ENCODE data around the gene RPL29. TPM values are rescaled to one million over a fixed set of nuclear protein-coding genes. Genes with fewer than 3 reads are reported as not detected.

Gene RPL29
- total and polyA plus RNA-seq, 2 donors (not counting 3 experiments of a cell fraction or from before 2014, with no cell fraction given), result 1,236 to 2,177 TPM

DNA sequence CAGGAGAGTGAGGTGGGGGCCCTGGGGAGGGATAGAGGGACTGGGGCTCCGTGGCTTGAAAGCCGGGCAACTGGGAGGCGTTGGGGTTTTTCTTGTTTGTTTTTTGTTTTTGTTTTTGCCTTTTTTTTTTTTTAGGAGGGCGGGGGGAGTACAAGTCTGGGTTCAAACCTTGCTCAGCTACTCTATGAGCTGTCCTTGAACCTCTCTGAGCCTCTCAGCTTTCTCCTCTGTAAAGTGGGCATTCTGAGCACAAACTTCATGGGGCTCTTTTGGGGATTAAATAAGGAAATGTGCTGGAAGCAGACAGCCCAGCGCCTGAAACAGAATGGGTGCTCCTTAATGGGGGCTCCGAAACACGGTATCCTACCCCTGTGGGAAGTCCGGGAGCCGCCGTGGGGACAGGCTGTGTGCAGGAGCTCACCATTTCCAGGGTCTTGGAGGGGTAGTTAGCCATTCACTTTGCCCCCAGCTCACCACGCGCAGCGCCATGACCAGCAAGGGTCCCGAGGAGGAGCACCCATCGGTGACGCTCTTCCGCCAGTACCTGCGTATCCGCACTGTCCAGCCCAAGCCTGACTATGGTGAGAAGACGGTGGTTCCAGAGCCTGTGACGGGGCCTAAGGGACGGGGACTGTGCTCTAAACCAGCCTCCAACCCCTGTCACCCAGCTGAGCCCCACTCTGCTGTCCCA lies 12.0 kb downstream of the RPL29 start:
- ChIA-PET POLR2A (interaction anchor here (0.6 to 1.9 kb wide), 3 partner anchors 9 to 15 kb away, joined by 3 to 15 read pairs (median 3); partner anchors contain the start of gene RPL29), CTCF (interaction anchor here (1.1 to 3.0 kb wide), 7 partner anchors 10 to 73 kb away, joined by 3 to 37 read pairs (median 7); partner anchors contain the start of genes ABHD14A, ABHD14B, DUSP7 and PCBP4)
- BruUV-seq (replicated peaks), result TSS peak; percentile 73

More for the DNA sequence above, 12.0 kb downstream of the RPL29 start:
- Histone ChIP-seq H3K4me1 (ENCODE audit: control insufficient read depth, extremely low read depth, insufficient read depth, low read length) (peaks cover 14% of the 10 kb centered on the region), H3K27me3 (ENCODE audit: control insufficient read depth in 2 of 2, insufficient read depth in 2 of 2, low read length in 2 of 2) (no peaks in the 10 kb centered on the region), H3K4me3 (replicated peaks in 1 of 3; ENCODE audit: insufficient read depth in 1 of 3, low read depth in 1 of 3, low read length in 3 of 3) (peak overlapping the region; percentile 28 to 48 (median 39)), H3K27ac (ENCODE audit: insufficient read depth, low read depth, low read length) (peak overlapping the region; percentile 39), H3K9me1 (replicated peaks; ENCODE audit: control insufficient read depth, extremely low read depth, insufficient read depth, low read length) (no peaks in the 10 kb centered on the region), H3K79me2 (ENCODE audit: control insufficient read depth, insufficient read depth, low read length) (no peaks in the 10 kb centered on the region), H3K9ac (replicated peaks; ENCODE audit: extremely low read depth, insufficient read depth, low read length) (peak overlapping the region; percentile 53), H3K36me3 (ENCODE audit: control insufficient read depth in 2 of 2, extremely low read depth in 1 of 2, insufficient read depth in 2 of 2, low read length in 2 of 2) (no peaks in the 10 kb centered on the region), H2AFZ (ENCODE audit: low read depth, low read length) (peak overlapping the region; percentile 8), H4K20me1 (replicated peaks; ENCODE audit: control insufficient read depth, extremely low read depth, insufficient read depth, low read length) (no peaks in the 10 kb centered on the region), H3K9me3 (replicated peaks; ENCODE audit: control insufficient read depth, insufficient read depth, low read length) (no peaks in the 10 kb centered on the region), H3K4me2 (ENCODE audit: insufficient read depth, low read length) (peak overlapping the region; percentile 12)
- DNase-seq (ENCODE audit: low read depth, low spot score) (no peak), FAIRE-seq (no peak)
- TF ChIP-seq POLR2A (IDR thresholded peaks at IDR 0.05; ENCODE audit: low read depth, low read length) (no peak), FOS (IDR thresholded peaks at IDR 0.05; ENCODE audit: borderline replicate concordance, insufficient read depth, low read length) (no peak), GATA2 (IDR thresholded peaks at IDR 0.05; ENCODE audit: insufficient read depth, insufficient read length, low read depth, low read length) (no peak), EZH2 (IDR thresholded peaks at IDR 0.05; ENCODE audit: borderline replicate concordance, low read depth, low read length, severe bottlenecking) (no peak), JUN (IDR thresholded peaks at IDR 0.05; ENCODE audit: borderline replicate concordance, insufficient read depth, insufficient read length, low read depth) (no peak)
- TF ChIP-seq, protein P1, sequence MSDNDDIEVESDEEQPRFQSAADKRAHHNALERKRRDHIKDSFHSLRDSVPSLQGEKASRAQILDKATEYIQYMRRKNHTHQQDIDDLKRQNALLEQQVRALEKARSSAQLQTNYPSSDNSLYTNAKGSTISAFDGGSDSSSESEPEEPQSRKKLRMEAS (IDR thresholded peaks at IDR 0.05; ENCODE audit: insufficient read depth, insufficient read length), result no peak
- TF ChIP-seq, protein P2, sequence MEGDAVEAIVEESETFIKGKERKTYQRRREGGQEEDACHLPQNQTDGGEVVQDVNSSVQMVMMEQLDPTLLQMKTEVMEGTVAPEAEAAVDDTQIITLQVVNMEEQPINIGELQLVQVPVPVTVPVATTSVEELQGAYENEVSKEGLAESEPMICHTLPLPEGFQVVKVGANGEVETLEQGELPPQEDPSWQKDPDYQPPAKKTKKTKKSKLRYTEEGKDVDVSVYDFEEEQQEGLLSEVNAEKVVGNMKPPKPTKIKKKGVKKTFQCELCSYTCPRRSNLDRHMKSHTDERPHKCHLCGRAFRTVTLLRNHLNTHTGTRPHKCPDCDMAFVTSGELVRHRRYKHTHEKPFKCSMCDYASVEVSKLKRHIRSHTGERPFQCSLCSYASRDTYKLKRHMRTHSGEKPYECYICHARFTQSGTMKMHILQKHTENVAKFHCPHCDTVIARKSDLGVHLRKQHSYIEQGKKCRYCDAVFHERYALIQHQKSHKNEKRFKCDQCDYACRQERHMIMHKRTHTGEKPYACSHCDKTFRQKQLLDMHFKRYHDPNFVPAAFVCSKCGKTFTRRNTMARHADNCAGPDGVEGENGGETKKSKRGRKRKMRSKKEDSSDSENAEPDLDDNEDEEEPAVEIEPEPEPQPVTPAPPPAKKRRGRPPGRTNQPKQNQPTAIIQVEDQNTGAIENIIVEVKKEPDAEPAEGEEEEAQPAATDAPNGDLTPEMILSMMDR (IDR thresholded peaks at IDR 0.05; ENCODE audit: extremely low read depth in 1 of 2, insufficient read depth in 1 of 2, low read depth in 1 of 2, low read length in 2 of 2), result no peak
- dilution Hi-C loops (cut with MboI; ENCODE audit: extremely low pct_ligation_motif_present, low sequenced_read_pairs) (no loop called here), intact Hi-C loops (cut with micrococcal nuclease) (loop anchor here (1.0 to 2.0 kb wide), 3 partner anchors 8 to 41 kb away; partner anchors contain the start of genes ABHD14A, PARP3 and RPL29)

All from endothelial cell of umbilical vein (primary cell).